ENCODE data around the gene MEAK7. TPM values are rescaled to one million over a fixed set of nuclear protein-coding genes. Genes with fewer than 3 reads are reported as not detected.

Gene MEAK7
- total RNA-seq, result 21.8 TPM

- intact Hi-C loops (cut with DNase I), result no loop called here
- peak; percentile 99 for DNase-seq (ENCODE audit: low spot score)
- ATAC-seq, result peak; percentile 99
These were observed at the start of gene MEAK7 for GRCh38 chr16:84504420-84505248. Gene MEAK7 (minus strand): TSS chr16:84504659. CDS start chr16:84498086, 6,573 bp downstream.

- DNase-seq (ENCODE audit: low spot score) (no peak), ATAC-seq (no peak)
- intact Hi-C loops (cut with DNase I), result no loop called here
These were observed 49.5 kb upstream of the MEAK7 start for GRCh38 chr16:84553873-84554399.

GRCh38 chr16:84552135-84552534, 47.7 kb upstream of the MEAK7 start:
- intact Hi-C loops (cut with DNase I), result no loop called here
- no peak for DNase-seq (ENCODE audit: low spot score)
- no peak for ATAC-seq

- ATAC-seq (no peak), DNase-seq (ENCODE audit: low spot score) (no peak)
- intact Hi-C loops (cut with DNase I), result no loop called here
These were observed 45.6 kb upstream of the MEAK7 start for GRCh38 chr16:84550096-84550495.

GRCh38 chr16:84548971-84549844, 44.7 kb upstream of the MEAK7 start:
- ATAC-seq (peak; percentile 40), DNase-seq (ENCODE audit: low spot score) (no peak)
- intact Hi-C loops (cut with DNase I), result no loop called here

GRCh38 chr16:84548508-84548907, 44.0 kb upstream of the MEAK7 start:
- ATAC-seq (no peak), DNase-seq (ENCODE audit: low spot score) (no peak)
- intact Hi-C loops (cut with DNase I), result no loop called here

GRCh38 chr16:84547546-84548061, 43.1 kb upstream of the MEAK7 start:
- no peak for DNase-seq (ENCODE audit: low spot score)

GRCh38 chr16:84546669-84547545, 42.4 kb upstream of the MEAK7 start:
- intact Hi-C loops (cut with DNase I), result no loop called here
- DNase-seq (ENCODE audit: low spot score) (no peak), ATAC-seq (no peak)

More at GRCh38 chr16:84547546-84548061, 43.1 kb upstream of the MEAK7 start:
- intact Hi-C loops (cut with DNase I), result no loop called here
- ATAC-seq, result no peak

- DNase-seq (ENCODE audit: low spot score) (no peak), ATAC-seq (no peak)
- intact Hi-C loops (cut with DNase I), result no loop called here
These were observed 40.8 kb upstream of the MEAK7 start for GRCh38 chr16:84545114-84545737.

GRCh38 chr16:84544031-84544773, 39.7 kb upstream of the MEAK7 start:
- intact Hi-C loops (cut with DNase I), result no loop called here
- no peak for DNase-seq (ENCODE audit: low spot score)
- ATAC-seq, result peak; percentile 21

- ATAC-seq, result no peak
- intact Hi-C loops (cut with DNase I), result no loop called here
These were observed 38.8 kb upstream of the MEAK7 start for GRCh38 chr16:84543253-84543652.

GRCh38 chr16:84541999-84542817, 37.7 kb upstream of the MEAK7 start:
- ATAC-seq (no peak), DNase-seq (ENCODE audit: low spot score) (no peak)
- intact Hi-C loops (cut with DNase I), result no loop called here

More at GRCh38 chr16:84543253-84543652, 38.8 kb upstream of the MEAK7 start:
- DNase-seq (ENCODE audit: low spot score), result no peak

- no peak for ATAC-seq
- no peak for DNase-seq (ENCODE audit: low spot score)
These were observed 35.7 kb upstream of the MEAK7 start for GRCh38 chr16:84540194-84540593.

GRCh38 chr16:84538222-84538840, 33.9 kb upstream of the MEAK7 start:
- intact Hi-C loops (cut with DNase I), result no loop called here

More at GRCh38 chr16:84540194-84540593, 35.7 kb upstream of the MEAK7 start:
- intact Hi-C loops (cut with DNase I), result no loop called here

GRCh38 chr16:84537491-84538151, 33.2 kb upstream of the MEAK7 start:
- ATAC-seq (no peak), DNase-seq (ENCODE audit: low spot score) (no peak)
- intact Hi-C loops (cut with DNase I), result no loop called here

More at GRCh38 chr16:84538222-84538840, 33.9 kb upstream of the MEAK7 start:
- DNase-seq (ENCODE audit: low spot score) (no peak), ATAC-seq (no peak)

GRCh38 chr16:84535851-84536250, 31.4 kb upstream of the MEAK7 start:
- no peak for ATAC-seq
- intact Hi-C loops (cut with DNase I), result no loop called here
- no peak for DNase-seq (ENCODE audit: low spot score)
